PC-9 (cell line): ENCODE measurements around the gene IL34.

ENCODE experiments used
- EZH2 ChIP-seq: fragments of 200-600 bp; sonication (generic); IDR thresholded peaks from 2 replicates; pipeline ENCODE4 v1.8.0; 2017; ENCODE audit warnings: antibody characterized with exemption, low read depth
- TF ChIP-seq, protein P1 (sequence below): fragments of 200-600 bp; sonication (generic); conservative IDR thresholded peaks from 2 replicates; pipeline ENCODE4 v1.6.1; 2017; ENCODE audit warnings: mixed run types, antibody characterized with exemption, mild to moderate bottlenecking, moderate library complexity

DNA sequence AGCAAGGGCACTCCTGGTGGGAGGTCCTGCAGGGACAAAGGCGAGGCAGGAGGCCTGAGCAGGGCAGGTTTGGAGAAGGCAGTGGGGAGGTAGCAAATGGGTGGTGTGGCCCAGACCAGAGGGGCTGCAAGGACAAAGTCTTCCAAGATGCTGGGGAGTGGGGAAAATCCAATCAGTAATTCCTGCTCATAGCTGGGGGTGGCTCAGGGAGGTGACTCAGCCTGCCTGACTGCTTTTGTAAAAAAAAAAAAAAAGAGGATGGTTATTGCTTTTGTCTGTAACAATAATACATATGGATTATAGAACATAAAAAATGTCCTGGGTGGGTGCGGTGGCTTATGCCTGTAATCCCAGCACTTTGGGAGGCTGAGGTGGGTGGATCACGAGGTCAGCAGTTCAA is 5.2 kb downstream of the IL34 start:
- TF ChIP-seq, protein P1, sequence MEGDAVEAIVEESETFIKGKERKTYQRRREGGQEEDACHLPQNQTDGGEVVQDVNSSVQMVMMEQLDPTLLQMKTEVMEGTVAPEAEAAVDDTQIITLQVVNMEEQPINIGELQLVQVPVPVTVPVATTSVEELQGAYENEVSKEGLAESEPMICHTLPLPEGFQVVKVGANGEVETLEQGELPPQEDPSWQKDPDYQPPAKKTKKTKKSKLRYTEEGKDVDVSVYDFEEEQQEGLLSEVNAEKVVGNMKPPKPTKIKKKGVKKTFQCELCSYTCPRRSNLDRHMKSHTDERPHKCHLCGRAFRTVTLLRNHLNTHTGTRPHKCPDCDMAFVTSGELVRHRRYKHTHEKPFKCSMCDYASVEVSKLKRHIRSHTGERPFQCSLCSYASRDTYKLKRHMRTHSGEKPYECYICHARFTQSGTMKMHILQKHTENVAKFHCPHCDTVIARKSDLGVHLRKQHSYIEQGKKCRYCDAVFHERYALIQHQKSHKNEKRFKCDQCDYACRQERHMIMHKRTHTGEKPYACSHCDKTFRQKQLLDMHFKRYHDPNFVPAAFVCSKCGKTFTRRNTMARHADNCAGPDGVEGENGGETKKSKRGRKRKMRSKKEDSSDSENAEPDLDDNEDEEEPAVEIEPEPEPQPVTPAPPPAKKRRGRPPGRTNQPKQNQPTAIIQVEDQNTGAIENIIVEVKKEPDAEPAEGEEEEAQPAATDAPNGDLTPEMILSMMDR: no peak
- TF ChIP-seq EZH2: no peak
